RPMI7951 (cell line): ENCODE data around the gene MSL3. TPM values are rescaled to one million over a fixed set of nuclear protein-coding genes. Genes with fewer than 3 reads are reported as not detected.

ENCODE experiments used
- DNase-seq: peaks from one replicate; pipeline ENCODE4 v3.0.0-alpha.2; 2012; ENCODE audit warnings: low read depth
- total RNA-seq: library from RNA; depleted of rRNA; stranded (reverse); fragments of >200 nt; shearing (Covaris generic); gene quantifications from 2 replicates; pipeline ENCODE4 v1.2.3, GENCODE V29; 2014; rRNA removed

MSL3 gene
- 31.3 and 41.0 TPM in 2 replicates for total RNA-seq

- peak; percentile 78 for DNase-seq
Observed at GRCh38 chrX:11757719-11758399, at the start of gene MSL3. MSL3 (plus strand) TSS chrX:11758237; CDS start chrX:11758264, 27 bp downstream.

- DNase-seq, result no peak
Observed at GRCh38 chrX:11722304-11722703, 35.7 kb upstream of the MSL3 start.

- DNase-seq, result peak; percentile 36
Observed at GRCh38 chrX:11724122-11725017, 33.7 kb upstream of the MSL3 start.

- DNase-seq, result no peak
Observed at GRCh38 chrX:11725631-11726442, 32.2 kb upstream of the MSL3 start.

- DNase-seq, result no peak
Observed at GRCh38 chrX:11728556-11728955, 29.5 kb upstream of the MSL3 start.

- DNase-seq, result no peak
Observed at GRCh38 chrX:11733614-11734013, 24.4 kb upstream of the MSL3 start.

GRCh38 chrX:11739776-11740175, 18.3 kb upstream of the MSL3 start:
- no peak for DNase-seq

- DNase-seq, result no peak
Observed at GRCh38 chrX:11740794-11741193, 17.2 kb upstream of the MSL3 start.

GRCh38 chrX:11741574-11741973, 16.5 kb upstream of the MSL3 start:
- DNase-seq, result no peak

- no peak for DNase-seq
Observed at GRCh38 chrX:11745881-11746280, 12.2 kb upstream of the MSL3 start.

GRCh38 chrX:11750046-11750445, 8.0 kb upstream of the MSL3 start:
- DNase-seq, result no peak

GRCh38 chrX:11750694-11751093, 7.3 kb upstream of the MSL3 start:
- DNase-seq, result no peak

GRCh38 chrX:11751261-11751660, 6.8 kb upstream of the MSL3 start:
- no peak for DNase-seq

GRCh38 chrX:11753668-11754067, 4.4 kb upstream of the MSL3 start:
- no peak for DNase-seq

GRCh38 chrX:11754958-11755645, 2.9 kb upstream of the MSL3 start:
- no peak for DNase-seq

- no peak for DNase-seq
Observed at GRCh38 chrX:11755724-11756123, 2.3 kb upstream of the MSL3 start.

- DNase-seq, result peak; percentile 38
Observed at GRCh38 chrX:11756354-11757318, 1.4 kb upstream of the MSL3 start.

- DNase-seq, result no peak
Observed at GRCh38 chrX:11757397-11757718, 679 bp upstream of the MSL3 start.

- DNase-seq, result peak; percentile 78
Observed at GRCh38 chrX:11758400-11759171, 549 bp downstream of the MSL3 start.

- DNase-seq, result no peak
Observed at GRCh38 chrX:11759172-11759460, 1.1 kb downstream of the MSL3 start.
